IPS-18a (cell line): ENCODE data around the gene HOXC5.

Experiments
- H3K27ac ChIP-seq: one replicate; pipeline ENCODE4 v1.5.1; 2013; ENCODE audit warnings: low read length
- H3K27me3 ChIP-seq: one replicate; pipeline ENCODE4 v1.6.1; 2013; ENCODE audit warnings: mild to moderate bottlenecking, low read length; ENCODE audit not compliant: control insufficient read depth, insufficient read depth
- H3K36me3 ChIP-seq: one replicate; pipeline ENCODE4 v1.6.1; 2013; ENCODE audit warnings: low read depth, low read length; ENCODE audit not compliant: control insufficient read depth
- H3K4me1 ChIP-seq: one replicate; pipeline ENCODE4 v1.6.1; 2013; ENCODE audit warnings: low read depth, low read length; ENCODE audit not compliant: control insufficient read depth
- H3K4me3 ChIP-seq: one replicate; pipeline ENCODE4 v1.5.1; 2013; ENCODE audit warnings: low read length
- H3K9ac ChIP-seq: one replicate; pipeline ENCODE4 v1.6.1; 2013; ENCODE audit warnings: mild to moderate bottlenecking, low read length, moderate library complexity
- H3K9me3 ChIP-seq: one replicate; pipeline ENCODE4 v1.6.1; 2013; ENCODE audit warnings: low read depth, low read length; ENCODE audit not compliant: control insufficient read depth

Gene HOXC5

GRCh38 chr12:53997204-53998109 lies 35.4 kb upstream of the HOXC5 start:
- no peaks in the 10 kb centered on the region for H3K9me3 ChIP-seq
- no peak overlapping the region for H3K9ac ChIP-seq
- H3K27ac ChIP-seq: no peak overlapping the region
- H3K4me1 ChIP-seq: peaks cover 7% of the 10 kb centered on the region
- peaks cover 100% of the 10 kb centered on the region for H3K27me3 ChIP-seq
- H3K4me3 ChIP-seq: no peak overlapping the region
- no peaks in the 10 kb centered on the region for H3K36me3 ChIP-seq

- Histone ChIP-seq H3K9ac (no peak overlapping the region), H3K27ac (no peak overlapping the region), H3K27me3 (peaks cover 100% of the 10 kb centered on the region), H3K4me3 (no peak overlapping the region), H3K36me3 (no peaks in the 10 kb centered on the region), H3K4me1 (peaks cover 7% of the 10 kb centered on the region), H3K9me3 (no peaks in the 10 kb centered on the region)
Measured at GRCh38 chr12:53998110-53998899, 34.5 kb upstream of the HOXC5 start.

GRCh38 chr12:53998900-53999236 lies 34.0 kb upstream of the HOXC5 start:
- Histone ChIP-seq H3K9ac (no peak overlapping the region), H3K4me1 (peaks cover 7% of the 10 kb centered on the region), H3K27me3 (peaks cover 100% of the 10 kb centered on the region), H3K36me3 (no peaks in the 10 kb centered on the region), H3K4me3 (no peak overlapping the region), H3K9me3 (no peaks in the 10 kb centered on the region), H3K27ac (no peak overlapping the region)

GRCh38 chr12:53999559-54000115 lies 33.2 kb upstream of the HOXC5 start:
- no peaks in the 10 kb centered on the region for H3K36me3 ChIP-seq
- H3K9ac ChIP-seq: no peak overlapping the region
- peak overlapping the region; percentile 35 for H3K4me3 ChIP-seq
- H3K27ac ChIP-seq: no peak overlapping the region
- H3K27me3 ChIP-seq: peaks cover 100% of the 10 kb centered on the region
- peaks cover 7% of the 10 kb centered on the region for H3K4me1 ChIP-seq
- H3K9me3 ChIP-seq: no peaks in the 10 kb centered on the region

- H3K36me3 ChIP-seq: no peaks in the 10 kb centered on the region
- peaks cover 4% of the 10 kb centered on the region for H3K4me1 ChIP-seq
- peak within 1 kb of the TSS; percentile 35 for H3K4me3 ChIP-seq
- H3K27me3 ChIP-seq: peaks cover 100% of the 10 kb centered on the region
- no peak within 1 kb of the TSS for H3K27ac ChIP-seq
- no peak within 1 kb of the TSS for H3K9ac ChIP-seq
- H3K9me3 ChIP-seq: no peaks in the 10 kb centered on the region
Measured at GRCh38 chr12:54000116-54001114, 32.4 kb upstream of the HOXC5 start, which contains the start of gene HOXC9. Gene HOXC9, plus strand, starts transcription at chr12:54000161. Its CDS starts 28 bp downstream, at chr12:54000189.

- no peak overlapping the region for H3K9ac ChIP-seq
- no peaks in the 10 kb centered on the region for H3K4me1 ChIP-seq
- H3K27ac ChIP-seq: no peak overlapping the region
- H3K9me3 ChIP-seq: no peaks in the 10 kb centered on the region
- no peaks in the 10 kb centered on the region for H3K36me3 ChIP-seq
- H3K4me3 ChIP-seq: no peak overlapping the region
- peaks cover 100% of the 10 kb centered on the region for H3K27me3 ChIP-seq
Measured at GRCh38 chr12:54001283-54002187, 31.3 kb upstream of the HOXC5 start.

- peaks cover 100% of the 10 kb centered on the region for H3K27me3 ChIP-seq
- no peak overlapping the region for H3K9ac ChIP-seq
- H3K36me3 ChIP-seq: no peaks in the 10 kb centered on the region
- no peak overlapping the region for H3K27ac ChIP-seq
- H3K4me1 ChIP-seq: no peaks in the 10 kb centered on the region
- no peak overlapping the region for H3K4me3 ChIP-seq
- H3K9me3 ChIP-seq: no peaks in the 10 kb centered on the region
Measured at GRCh38 chr12:54002278-54002914, 30.5 kb upstream of the HOXC5 start.

GRCh38 chr12:54002915-54003389 lies 29.9 kb upstream of the HOXC5 start:
- Histone ChIP-seq H3K4me3 (no peak overlapping the region), H3K9me3 (no peaks in the 10 kb centered on the region), H3K36me3 (no peaks in the 10 kb centered on the region), H3K27me3 (peaks cover 100% of the 10 kb centered on the region), H3K4me1 (no peaks in the 10 kb centered on the region), H3K27ac (no peak overlapping the region), H3K9ac (no peak overlapping the region)

- Histone ChIP-seq H3K27me3 (peaks cover 100% of the 10 kb centered on the region), H3K27ac (no peak overlapping the region), H3K4me3 (no peak overlapping the region), H3K36me3 (no peaks in the 10 kb centered on the region), H3K9ac (no peak overlapping the region), H3K4me1 (no peaks in the 10 kb centered on the region), H3K9me3 (no peaks in the 10 kb centered on the region)
Measured at GRCh38 chr12:54003625-54004024, 29.2 kb upstream of the HOXC5 start.
